ENCODE data around the gene BEND2. TPM values are rescaled to one million over a fixed set of nuclear protein-coding genes. Genes with fewer than 3 reads are reported as not detected.

Gene BEND2
- total RNA-seq, 5 donors from 2014 or later (not counting 1 experiment from before 2014, with no cell fraction given), result 0.15 TPM; not detected in 4

DNA sequence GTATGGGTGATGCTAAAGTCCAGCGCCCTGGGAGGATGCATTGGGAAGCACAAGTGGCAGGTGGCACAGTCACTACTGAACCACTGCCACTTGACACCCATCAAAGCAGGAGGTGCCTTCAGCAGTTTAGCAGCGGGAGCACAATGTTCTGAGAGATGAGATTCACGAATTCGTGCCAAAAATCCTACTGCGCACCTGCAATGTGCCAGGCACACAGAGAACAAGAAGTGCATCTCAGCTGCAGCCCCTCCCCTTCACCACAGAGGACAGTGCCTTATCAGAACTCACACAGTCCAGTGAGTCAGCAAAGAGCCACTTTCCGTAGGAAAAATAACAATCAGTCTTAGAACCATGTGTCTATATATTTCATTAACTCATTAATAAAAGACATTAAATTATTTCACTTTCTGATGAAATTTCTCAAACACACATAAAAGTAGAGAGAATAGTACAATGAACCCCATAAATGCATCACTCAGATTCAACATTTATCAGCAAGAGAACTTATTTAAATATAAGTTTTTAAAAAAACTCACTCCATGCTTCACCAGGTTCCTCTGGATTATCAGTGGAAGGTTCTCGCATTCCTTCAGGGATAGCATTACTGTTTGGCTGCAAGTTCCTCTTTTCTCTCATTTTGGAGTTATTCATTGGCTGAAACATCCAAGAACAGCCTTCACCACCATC, 47.0 kb downstream of the BEND2 start:
- H3K27ac Mint-ChIP-seq, result no peak overlapping the region
- no peaks in the 10 kb centered on the region for H3K36me3 ChIP-seq (ENCODE audit: control insufficient read depth in 2 of 2, extremely low read depth in 1 of 2, insufficient read depth in 1 of 2, low read length in 1 of 2)
- no peaks in the 10 kb centered on the region for H3K4me1 ChIP-seq (ENCODE audit: control insufficient read depth in 1 of 2, extremely low read depth in 1 of 2, insufficient read depth in 2 of 2, low read length in 2 of 2)
- ATAC-seq (replicated peaks in 1 of 4), result no peak
- peaks cover 2 to 21% of the 10 kb centered on the region in 2 donors for H3K27me3 Mint-ChIP-seq
- no peaks in the 10 kb centered on the region for H3K36me3 Mint-ChIP-seq
- no peak for DNase-seq
- no peaks in the 10 kb centered on the region for H3K9me3 Mint-ChIP-seq
- no peak overlapping the region for H3K4me3 Mint-ChIP-seq
- no peak overlapping the region for H3K27ac ChIP-seq (ENCODE audit: low read length)
- WGBS (ENCODE audit: insufficient coverage), result no CpG with 5 or more reads among the region's 7 CpGs
- CTCF ChIA-PET, result no interaction called here
- H3K9me3 ChIP-seq, result no peaks in the 10 kb centered on the region
- H3K4me3 ChIP-seq (ENCODE audit: control insufficient read depth in 1 of 2, extremely low read depth in 1 of 2, low read length in 1 of 2), result no peak overlapping the region
- no peaks in the 10 kb centered on the region for H3K4me1 Mint-ChIP-seq
- POLR2A ChIA-PET, result interaction anchor here in 1 of 2 donors (0.6 kb wide), 1 partner anchor 50 kb away, joined by 4 read pairs; no protein-coding TSS in a partner anchor
- H3K27me3 ChIP-seq (replicated peaks in 1 of 2; ENCODE audit: control insufficient read depth in 2 of 2, extremely low read depth in 1 of 2, insufficient read depth in 2 of 2, low read length in 1 of 2), result no peaks in the 10 kb centered on the region

DNA sequence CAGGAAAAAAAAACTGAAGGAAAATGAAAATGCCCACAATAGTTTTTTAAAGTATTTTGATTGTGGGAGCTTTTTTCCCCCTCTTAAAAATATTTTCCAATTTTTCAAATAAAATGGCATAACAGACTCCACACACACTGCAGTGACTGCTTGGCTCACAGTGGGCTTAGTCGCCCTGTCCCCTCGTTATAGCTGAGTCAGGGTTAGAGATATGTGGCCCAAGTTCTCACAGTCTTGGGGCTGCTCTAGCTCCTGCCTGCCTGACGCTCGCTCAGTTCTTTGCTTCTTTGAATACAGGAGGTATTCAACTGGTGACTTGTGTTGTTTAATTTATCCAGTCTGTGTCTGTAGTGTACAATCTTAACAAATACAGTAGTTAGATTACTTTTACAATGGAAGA, 47.7 kb downstream of the BEND2 start:
- H3K4me1 Mint-ChIP-seq, result no peaks in the 10 kb centered on the region
- Histone ChIP-seq H3K4me1 (ENCODE audit: control insufficient read depth in 1 of 2, extremely low read depth in 1 of 2, insufficient read depth in 2 of 2, low read length in 2 of 2) (no peaks in the 10 kb centered on the region), H3K4me3 (ENCODE audit: control insufficient read depth in 1 of 2, extremely low read depth in 1 of 2, low read length in 1 of 2) (no peak overlapping the region), H3K27ac (ENCODE audit: low read length) (no peak overlapping the region), H3K9me3 (no peaks in the 10 kb centered on the region), H3K27me3 (replicated peaks in 1 of 2; ENCODE audit: control insufficient read depth in 2 of 2, extremely low read depth in 1 of 2, insufficient read depth in 2 of 2, low read length in 1 of 2) (no peaks in the 10 kb centered on the region), H3K36me3 (ENCODE audit: control insufficient read depth in 2 of 2, extremely low read depth in 1 of 2, insufficient read depth in 1 of 2, low read length in 1 of 2) (no peaks in the 10 kb centered on the region)
- no peaks in the 10 kb centered on the region for H3K36me3 Mint-ChIP-seq
- peaks cover 2 to 19% of the 10 kb centered on the region in 2 donors for H3K27me3 Mint-ChIP-seq
- ChIA-PET CTCF (no interaction called here), POLR2A (interaction anchor here in 1 of 2 donors (0.6 kb wide), 1 partner anchor 51 kb away, joined by 4 read pairs; no protein-coding TSS in a partner anchor)
- no peak for ATAC-seq (replicated peaks in 1 of 4)
- H3K4me3 Mint-ChIP-seq, result no peak overlapping the region
- WGBS (ENCODE audit: insufficient coverage), result no CpG with 5 or more reads among the region's 4 CpGs
- H3K9me3 Mint-ChIP-seq, result no peaks in the 10 kb centered on the region
- H3K27ac Mint-ChIP-seq, result no peak overlapping the region
- DNase-seq, result no peak

GRCh38 chrX:18170910-18171309, 49.8 kb downstream of the BEND2 start:
- DNase-seq (no peak), ATAC-seq (replicated peaks in 1 of 4) (no peak)
- no CpG with 5 or more reads among the region's 6 CpGs for WGBS (ENCODE audit: insufficient coverage)
- no peaks in the 10 kb centered on the region for H3K27me3 ChIP-seq (replicated peaks in 1 of 2; ENCODE audit: control insufficient read depth in 2 of 2, extremely low read depth in 1 of 2, insufficient read depth in 2 of 2, low read length in 1 of 2)
- ChIA-PET POLR2A (no interaction called here), CTCF (no interaction called here)
- no peaks in the 10 kb centered on the region for H3K4me1 Mint-ChIP-seq
- no peaks in the 10 kb centered on the region for H3K9me3 Mint-ChIP-seq
- H3K4me1 ChIP-seq (ENCODE audit: control insufficient read depth in 1 of 2, extremely low read depth in 1 of 2, insufficient read depth in 2 of 2, low read length in 2 of 2), result no peaks in the 10 kb centered on the region
- H3K27ac Mint-ChIP-seq, result no peak overlapping the region
- no peaks in the 10 kb centered on the region for H3K36me3 Mint-ChIP-seq
- H3K4me3 ChIP-seq (ENCODE audit: control insufficient read depth in 1 of 2, extremely low read depth in 1 of 2, low read length in 1 of 2), result no peak overlapping the region
- no peaks in the 10 kb centered on the region for H3K36me3 ChIP-seq (ENCODE audit: control insufficient read depth in 2 of 2, extremely low read depth in 1 of 2, insufficient read depth in 1 of 2, low read length in 1 of 2)
- H3K4me3 Mint-ChIP-seq, result no peak overlapping the region
- H3K27ac ChIP-seq (ENCODE audit: low read length), result no peak overlapping the region
- no peaks in the 10 kb centered on the region for H3K9me3 ChIP-seq
- H3K27me3 Mint-ChIP-seq, result peaks cover 2 to 11% of the 10 kb centered on the region in 2 donors

GRCh38 chrX:18166068-18166467, 54.6 kb downstream of the BEND2 start:
- ChIA-PET CTCF (no interaction called here), POLR2A (interaction anchor here in 1 of 2 donors (0.6 kb wide), 1 partner anchor 10 kb away, joined by 4 read pairs; no protein-coding TSS in a partner anchor)
- DNase-seq (no peak), ATAC-seq (replicated peaks in 1 of 4) (no peak)
- WGBS (ENCODE audit: insufficient coverage), result no CpG with 5 or more reads among the region's 4 CpGs
- no peaks in the 10 kb centered on the region for H3K36me3 Mint-ChIP-seq
- Histone ChIP-seq H3K4me1 (ENCODE audit: control insufficient read depth in 1 of 2, extremely low read depth in 1 of 2, insufficient read depth in 2 of 2, low read length in 2 of 2) (no peaks in the 10 kb centered on the region), H3K27me3 (replicated peaks in 1 of 2; ENCODE audit: control insufficient read depth in 2 of 2, extremely low read depth in 1 of 2, insufficient read depth in 2 of 2, low read length in 1 of 2) (peaks cover 0 to 2% of the 10 kb centered on the region in 2 experiments), H3K4me3 (ENCODE audit: control insufficient read depth in 1 of 2, extremely low read depth in 1 of 2, low read length in 1 of 2) (no peak overlapping the region), H3K9me3 (no peaks in the 10 kb centered on the region), H3K36me3 (ENCODE audit: control insufficient read depth in 2 of 2, extremely low read depth in 1 of 2, insufficient read depth in 1 of 2, low read length in 1 of 2) (no peaks in the 10 kb centered on the region), H3K27ac (ENCODE audit: low read length) (no peak overlapping the region)
- H3K4me1 Mint-ChIP-seq, result no peaks in the 10 kb centered on the region
- no peaks in the 10 kb centered on the region for H3K9me3 Mint-ChIP-seq
- peaks cover 0 to 15% of the 10 kb centered on the region in 2 donors for H3K27me3 Mint-ChIP-seq
- H3K4me3 Mint-ChIP-seq, result no peak overlapping the region
- no peak overlapping the region for H3K27ac Mint-ChIP-seq

DNA sequence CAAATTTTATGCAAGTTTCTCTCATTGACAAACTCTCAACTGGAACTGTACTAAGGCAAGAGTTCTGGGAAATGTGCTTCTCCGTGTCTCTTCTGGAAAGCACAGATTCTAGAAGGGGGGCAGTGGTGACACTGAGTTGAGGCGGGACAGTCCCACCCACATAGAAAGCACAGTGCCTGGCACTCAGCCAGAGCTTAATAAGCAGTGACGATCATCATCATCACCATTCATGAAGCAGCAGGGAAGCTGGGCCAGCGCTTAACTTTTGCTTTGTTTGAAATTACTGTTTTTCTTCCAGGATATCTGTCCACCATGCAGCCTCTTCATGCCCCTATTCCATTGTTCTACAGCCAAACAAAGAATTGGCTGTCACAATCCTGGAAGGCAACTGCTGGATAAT, 60.3 kb downstream of the BEND2 start:
- no peak overlapping the region for H3K4me3 ChIP-seq (ENCODE audit: control insufficient read depth in 1 of 2, extremely low read depth in 1 of 2, low read length in 1 of 2)
- Mint-ChIP-seq H3K27ac (no peak overlapping the region), H3K4me3 (no peak overlapping the region), H3K27me3 (peaks cover 0 to 20% of the 10 kb centered on the region in 2 donors), H3K4me1 (peaks cover 0 to 2% (median 2%) of the 10 kb centered on the region in 3 donors), H3K36me3 (no peaks in the 10 kb centered on the region), H3K9me3 (peaks cover 0 to 4% (median 0%) of the 10 kb centered on the region in 3 donors)
- no peaks in the 10 kb centered on the region for H3K9me3 ChIP-seq
- H3K4me1 ChIP-seq (ENCODE audit: control insufficient read depth in 1 of 2, extremely low read depth in 1 of 2, insufficient read depth in 2 of 2, low read length in 2 of 2), result no peaks in the 10 kb centered on the region
- ChIA-PET CTCF (no interaction called here), POLR2A (no interaction called here)
- DNase-seq (no peak), ATAC-seq (replicated peaks in 1 of 4) (no peak)
- WGBS (ENCODE audit: insufficient coverage), result 90% methylated on average over 2 of the region's 4 CpGs
- H3K36me3 ChIP-seq (ENCODE audit: control insufficient read depth in 2 of 2, extremely low read depth in 1 of 2, insufficient read depth in 1 of 2, low read length in 1 of 2), result no peaks in the 10 kb centered on the region
- H3K27ac ChIP-seq (ENCODE audit: low read length), result no peak overlapping the region
- peaks cover 0 to under 1% of the 10 kb centered on the region in 2 experiments for H3K27me3 ChIP-seq (replicated peaks in 1 of 2; ENCODE audit: control insufficient read depth in 2 of 2, extremely low read depth in 1 of 2, insufficient read depth in 2 of 2, low read length in 1 of 2)

DNA sequence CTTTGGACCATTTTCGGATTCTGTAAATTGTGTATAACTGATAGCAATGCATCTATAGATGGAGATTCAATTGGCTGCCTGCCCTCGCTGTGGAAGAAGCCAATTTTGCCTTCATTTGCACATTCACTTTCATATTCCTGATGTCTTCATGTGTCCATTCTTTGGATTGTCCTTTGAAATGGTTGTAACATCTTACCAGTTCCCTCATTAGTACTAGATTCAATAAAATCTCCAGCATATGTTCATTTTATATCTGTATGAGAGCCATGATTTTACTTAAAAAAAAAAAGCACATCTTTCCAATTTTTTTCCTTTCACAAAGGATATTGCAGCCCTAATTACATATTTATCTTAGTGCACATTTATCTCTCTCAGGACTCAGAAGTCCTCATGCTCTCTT, 61.7 kb downstream of the BEND2 start:
- ATAC-seq (replicated peaks in 1 of 4) (no peak), DNase-seq (no peak)
- Histone ChIP-seq H3K27me3 (replicated peaks in 1 of 2; ENCODE audit: control insufficient read depth in 2 of 2, extremely low read depth in 1 of 2, insufficient read depth in 2 of 2, low read length in 1 of 2) (no peaks in the 10 kb centered on the region), H3K9me3 (no peaks in the 10 kb centered on the region), H3K4me3 (ENCODE audit: control insufficient read depth in 1 of 2, extremely low read depth in 1 of 2, low read length in 1 of 2) (no peak overlapping the region), H3K36me3 (ENCODE audit: control insufficient read depth in 2 of 2, extremely low read depth in 1 of 2, insufficient read depth in 1 of 2, low read length in 1 of 2) (no peaks in the 10 kb centered on the region), H3K4me1 (ENCODE audit: control insufficient read depth in 1 of 2, extremely low read depth in 1 of 2, insufficient read depth in 2 of 2, low read length in 2 of 2) (no peaks in the 10 kb centered on the region), H3K27ac (ENCODE audit: low read length) (no peak overlapping the region)
- POLR2A ChIA-PET, result no interaction called here
- Mint-ChIP-seq H3K27me3 (peaks cover 0 to 19% of the 10 kb centered on the region in 2 donors), H3K9me3 (peaks cover 0 to 4% (median 0%) of the 10 kb centered on the region in 3 donors), H3K4me3 (no peak overlapping the region), H3K36me3 (no peaks in the 10 kb centered on the region), H3K4me1 (peaks cover 0 to 2% (median 2%) of the 10 kb centered on the region in 3 donors), H3K27ac (no peak overlapping the region)
- no CpG with 5 or more reads among the region's 2 CpGs for WGBS (ENCODE audit: insufficient coverage)
- CTCF ChIA-PET, result no interaction called here
